Measurements from ENCODE around the gene IFI27L1.

The IFI27L1 gene

DNA sequence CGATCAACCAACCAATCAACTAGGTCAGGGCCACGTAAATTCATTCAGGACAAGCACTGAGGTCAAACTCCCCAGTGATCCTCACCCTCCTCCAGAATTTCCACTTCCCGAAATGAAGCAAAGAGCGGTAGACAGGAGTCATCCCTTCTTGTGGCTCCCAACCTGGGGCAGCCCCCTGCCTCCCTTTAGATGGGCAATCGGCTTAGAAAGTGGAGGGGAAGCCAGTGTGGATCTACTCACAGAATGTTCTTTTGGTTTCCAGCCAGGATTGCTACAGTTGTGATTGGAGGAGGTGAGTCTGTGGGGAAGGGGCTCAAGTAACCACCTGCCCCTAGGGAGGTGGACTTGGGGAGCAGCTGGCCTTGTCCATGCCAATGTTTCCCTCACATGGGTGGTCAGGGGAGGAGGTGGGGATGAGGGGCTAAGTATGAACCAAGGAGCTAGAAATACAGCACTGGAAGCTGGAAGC lies 33.5 kb downstream of the IFI27L1 start:
- ChIA-PET CTCF (interaction anchor here (0.6 to 6.2 kb wide), 6 partner anchors 15 to 174 kb away, joined by 3 to 46 read pairs (median 3); partner anchors contain the start of gene IFI27L2), POLR2A (no interaction called here)
- no peak for DNase-seq (ENCODE audit: low read depth, low spot score)

DNA sequence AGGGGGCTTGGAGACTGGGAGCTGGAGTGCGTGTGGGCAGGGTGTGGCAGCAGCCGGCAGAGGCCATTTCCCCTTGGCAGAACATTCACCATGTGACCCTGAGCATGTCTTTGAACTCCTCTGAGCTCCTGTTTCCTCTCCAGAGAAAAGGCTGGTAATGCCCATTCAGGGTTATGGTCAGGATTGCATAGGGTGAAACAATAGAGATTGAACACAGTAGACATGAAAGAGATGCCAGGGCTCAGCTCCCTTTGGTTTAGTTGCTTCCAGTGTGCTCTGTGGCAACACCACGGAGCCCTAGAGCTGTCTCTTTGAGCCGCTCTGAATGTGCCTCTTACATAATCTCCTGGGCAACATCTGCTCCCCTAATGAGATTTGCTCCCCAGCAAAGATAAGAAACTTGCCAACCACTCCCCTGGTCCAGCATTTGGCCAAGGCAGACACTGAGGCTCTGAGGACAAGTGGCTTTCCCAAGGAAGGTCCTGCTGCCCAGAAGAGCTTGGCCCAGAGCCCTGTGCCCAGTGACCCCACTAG lies 34.0 kb downstream of the IFI27L1 start:
- no peak for DNase-seq (ENCODE audit: low read depth, low spot score)
- ChIA-PET POLR2A (interaction anchor here (0.6 kb wide), 1 partner anchor 1010 kb away, joined by 3 read pairs; no protein-coding TSS in a partner anchor), CTCF (interaction anchor here (0.6 to 6.2 kb wide), 7 partner anchors 15 to 175 kb away, joined by 3 to 46 read pairs (median 3); partner anchors contain the start of gene IFI27L2)
- no peak overlapping the region for H3K4me3 ChIP-seq (ENCODE audit: low read depth, low read length)
- TF ChIP-seq, protein P1, sequence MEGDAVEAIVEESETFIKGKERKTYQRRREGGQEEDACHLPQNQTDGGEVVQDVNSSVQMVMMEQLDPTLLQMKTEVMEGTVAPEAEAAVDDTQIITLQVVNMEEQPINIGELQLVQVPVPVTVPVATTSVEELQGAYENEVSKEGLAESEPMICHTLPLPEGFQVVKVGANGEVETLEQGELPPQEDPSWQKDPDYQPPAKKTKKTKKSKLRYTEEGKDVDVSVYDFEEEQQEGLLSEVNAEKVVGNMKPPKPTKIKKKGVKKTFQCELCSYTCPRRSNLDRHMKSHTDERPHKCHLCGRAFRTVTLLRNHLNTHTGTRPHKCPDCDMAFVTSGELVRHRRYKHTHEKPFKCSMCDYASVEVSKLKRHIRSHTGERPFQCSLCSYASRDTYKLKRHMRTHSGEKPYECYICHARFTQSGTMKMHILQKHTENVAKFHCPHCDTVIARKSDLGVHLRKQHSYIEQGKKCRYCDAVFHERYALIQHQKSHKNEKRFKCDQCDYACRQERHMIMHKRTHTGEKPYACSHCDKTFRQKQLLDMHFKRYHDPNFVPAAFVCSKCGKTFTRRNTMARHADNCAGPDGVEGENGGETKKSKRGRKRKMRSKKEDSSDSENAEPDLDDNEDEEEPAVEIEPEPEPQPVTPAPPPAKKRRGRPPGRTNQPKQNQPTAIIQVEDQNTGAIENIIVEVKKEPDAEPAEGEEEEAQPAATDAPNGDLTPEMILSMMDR (IDR thresholded peaks at IDR 0.05; ENCODE audit: insufficient read depth, low read length, missing control alignments), result no peak

More for the DNA sequence above, 33.5 kb downstream of the IFI27L1 start:
- TF ChIP-seq, protein P1 (IDR thresholded peaks at IDR 0.05; ENCODE audit: insufficient read depth, low read length, missing control alignments), result no peak
- H3K4me3 ChIP-seq (ENCODE audit: low read depth, low read length), result no peak overlapping the region

DNA sequence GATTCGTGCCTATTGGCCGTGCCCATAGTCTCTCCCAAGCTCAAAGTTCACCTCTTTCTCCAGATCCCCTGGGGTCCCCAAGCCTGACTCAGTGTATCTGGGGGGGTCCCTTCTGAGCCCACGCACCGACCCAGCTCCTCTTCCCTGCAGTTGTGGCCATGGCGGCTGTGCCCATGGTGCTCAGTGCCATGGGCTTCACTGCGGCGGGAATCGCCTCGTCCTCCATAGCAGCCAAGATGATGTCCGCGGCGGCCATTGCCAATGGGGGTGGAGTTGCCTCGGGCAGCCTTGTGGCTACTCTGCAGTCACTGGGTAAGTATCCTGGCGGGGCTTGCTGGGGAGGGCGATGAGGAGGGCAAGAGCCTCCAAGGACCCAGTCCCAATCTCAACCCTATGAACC lies 34.5 kb downstream of the IFI27L1 start:
- CTCF ChIA-PET, result interaction anchor here (0.5 to 6.2 kb wide), 7 partner anchors 14 to 154 kb away, joined by 3 to 46 read pairs (median 3); partner anchors contain the start of gene IFI27L2
- H3K4me3 ChIP-seq (ENCODE audit: low read depth, low read length), result no peak overlapping the region
- POLR2A ChIA-PET, result interaction anchor here (0.6 kb wide), 1 partner anchor 1010 kb away, joined by 3 read pairs; no protein-coding TSS in a partner anchor
- TF ChIP-seq, protein P1 (IDR thresholded peaks at IDR 0.05; ENCODE audit: insufficient read depth, low read length, missing control alignments), result no peak
- DNase-seq (ENCODE audit: low read depth, low spot score), result no peak

DNA sequence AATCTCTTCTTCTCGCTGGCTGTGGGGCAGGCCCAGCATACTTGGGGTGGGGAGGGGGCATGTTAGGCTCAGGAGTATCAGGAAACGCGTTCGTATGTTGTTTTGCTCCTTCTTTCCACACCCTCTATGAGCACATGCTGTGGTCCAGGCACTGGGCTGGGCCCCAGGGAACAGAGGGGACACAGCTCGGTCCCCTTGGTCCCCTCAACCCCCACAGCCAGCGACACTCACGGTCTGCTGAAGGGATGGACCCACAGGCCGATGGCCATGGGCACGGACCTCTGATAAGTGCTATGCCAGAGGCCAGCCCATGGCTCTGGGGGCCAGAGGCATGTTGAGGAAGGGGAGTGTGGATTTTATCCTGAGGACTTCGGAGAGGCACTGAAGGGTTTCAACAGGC lies 35.6 kb downstream of the IFI27L1 start:
- H3K4me3 ChIP-seq (ENCODE audit: low read depth, low read length), result no peak overlapping the region
- POLR2A ChIA-PET, result no interaction called here
- CTCF ChIA-PET, result interaction anchor here (1.3 to 6.2 kb wide), 2 partner anchors 13 to 20 kb away, joined by 6 to 46 read pairs; partner anchors contain the start of gene IFI27L2
- DNase-seq (ENCODE audit: low read depth, low spot score), result no peak
- TF ChIP-seq, protein P1 (IDR thresholded peaks at IDR 0.05; ENCODE audit: insufficient read depth, low read length, missing control alignments), result no peak

DNA sequence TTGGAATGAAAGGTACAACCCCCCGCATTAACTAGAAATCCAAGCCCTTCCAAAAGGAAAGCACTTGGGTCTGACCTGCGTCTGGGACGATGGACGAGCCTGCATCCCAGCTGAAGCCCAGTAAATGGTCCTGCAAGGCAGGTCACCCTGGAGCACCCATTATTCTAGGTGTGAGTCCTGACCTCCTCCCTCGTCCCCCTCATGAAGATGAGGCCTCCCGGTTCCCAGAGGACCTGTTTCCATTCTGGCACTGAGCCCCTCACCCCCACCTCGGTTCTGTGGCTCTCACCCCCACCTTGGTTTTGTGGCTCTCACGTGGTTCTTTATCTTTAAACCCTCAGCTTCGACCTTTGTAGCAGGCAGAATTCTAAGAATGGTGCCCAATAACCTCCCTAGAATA lies 36.7 kb downstream of the IFI27L1 start:
- DNase-seq (ENCODE audit: low read depth, low spot score), result no peak

DNA sequence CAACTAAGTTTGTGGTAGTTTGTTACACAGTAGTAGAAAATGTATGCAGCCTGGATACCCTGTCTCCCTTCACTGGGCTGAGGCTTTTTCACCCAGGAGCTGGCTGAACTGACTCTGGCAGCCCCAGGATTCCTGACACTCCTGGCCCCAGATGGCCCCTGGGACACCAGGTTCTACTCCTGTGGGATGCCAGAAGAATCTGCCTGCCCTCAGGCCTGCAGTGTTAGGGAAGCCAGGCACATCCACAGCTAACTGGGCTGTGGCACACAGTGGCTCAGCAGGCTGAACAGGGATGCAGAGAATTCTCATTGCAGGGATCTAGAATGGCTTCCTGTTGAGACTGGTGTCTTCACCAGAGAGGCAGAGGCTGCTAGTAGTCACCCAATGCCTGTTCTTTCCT lies 38.0 kb downstream of the IFI27L1 start:
- POLR2A ChIA-PET, result no interaction called here
- TF ChIP-seq, protein P1 (IDR thresholded peaks at IDR 0.05; ENCODE audit: insufficient read depth, low read length, missing control alignments), result no peak
- H3K4me3 ChIP-seq (ENCODE audit: low read depth, low read length), result no peak overlapping the region
- DNase-seq (ENCODE audit: low read depth, low spot score), result no peak
- CTCF ChIA-PET, result interaction anchor here (1.9 kb wide), 1 partner anchor 14 kb away, joined by 9 read pairs; no protein-coding TSS in a partner anchor

More for the DNA sequence above, 36.7 kb downstream of the IFI27L1 start:
- TF ChIP-seq, protein P1 (IDR thresholded peaks at IDR 0.05; ENCODE audit: insufficient read depth, low read length, missing control alignments), result no peak
- ChIA-PET POLR2A (no interaction called here), CTCF (interaction anchor here (1.1 to 1.3 kb wide), 2 partner anchors 19 to 82 kb away, joined by 3 to 6 read pairs; no protein-coding TSS in a partner anchor)
- H3K4me3 ChIP-seq (ENCODE audit: low read depth, low read length), result no peak overlapping the region

All from AG04449 (cell line).